RWPE1 (cell line): ENCODE measurements around the gene SLC25A24.

ENCODE experiments used
- CTCF ChIA-PET: fragments of 350-600 bp; sonication (Branson Sonifier 250); formaldehyde crosslinking; extraction: SDS; loops from one replicate; lab custom pipeline; 2021; lab: Yijun Ruan, JAX
- POLR2A ChIA-PET: fragments of 400-600 bp; formaldehyde crosslinking; extraction: SDS; loops from one replicate; lab custom pipeline; 2020; ENCODE audit warnings: antibody characterized with exemption; ENCODE audit not compliant: low non-redundant PET; lab: Yijun Ruan, JAX
- DNase-seq: peaks from one replicate; pipeline ENCODE4 v3.0.0; 2012; ENCODE audit warnings: low spot score
- H3K27ac ChIP-seq: fragments of 450-650 bp; 2 replicates; pipeline ENCODE4 v1.5.1; 2017
- TF ChIP-seq, protein P1 (sequence below): fragments of 450-650 bp; conservative IDR thresholded peaks from 2 replicates; pipeline ENCODE4 v1.5.1; 2017; ENCODE audit warnings: low read depth, mild to moderate bottlenecking

Gene SLC25A24

DNA sequence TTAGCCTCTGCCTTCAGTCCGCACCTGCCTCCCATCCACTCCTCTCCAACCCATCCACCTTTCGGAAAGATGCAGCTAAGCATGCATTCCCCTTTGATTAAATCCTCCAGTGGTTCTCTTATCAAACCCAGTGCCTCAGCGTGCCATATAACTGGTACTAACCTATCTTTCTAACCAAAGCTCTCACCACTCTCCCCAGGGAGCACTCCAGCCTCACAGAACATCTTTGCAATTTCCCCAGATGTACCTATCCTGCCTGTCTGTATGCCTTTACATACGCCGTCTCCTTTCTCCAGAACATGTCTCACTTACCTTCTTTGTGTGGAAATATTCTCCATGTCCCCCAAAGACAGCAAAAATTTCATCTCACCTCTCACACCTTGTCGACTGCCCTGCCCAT lies 80.0 kb downstream of the SLC25A24 start:
- ChIA-PET POLR2A (no interaction called here), CTCF (interaction anchor here (0.6 kb wide), 1 partner anchor 446 kb away, joined by 6 read pairs; no protein-coding TSS in a partner anchor)

DNA sequence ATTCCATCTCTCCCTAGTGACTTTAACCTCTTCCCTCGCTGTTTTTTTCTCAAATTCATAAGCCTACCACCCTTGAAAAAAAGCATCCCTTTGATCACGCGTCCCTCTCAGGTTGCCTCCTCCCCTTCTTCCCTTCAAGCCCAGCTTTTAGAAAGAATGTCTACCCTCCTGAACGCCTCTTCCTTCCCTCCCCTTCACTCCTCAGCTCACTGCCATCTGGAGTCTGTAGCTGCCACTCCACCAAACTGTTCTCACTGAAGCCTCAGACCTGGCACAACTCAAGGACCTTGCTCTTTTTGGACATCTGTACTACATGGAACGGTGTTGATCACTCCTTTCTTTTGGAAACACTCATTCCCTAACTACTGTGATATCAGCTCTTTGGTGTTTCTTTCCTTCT lies 80.6 kb downstream of the SLC25A24 start:
- H3K27ac ChIP-seq: no peak overlapping the region
- ChIA-PET POLR2A (interaction anchor here (1.0 kb wide), 1 partner anchor 81 kb away, joined by 4 read pairs; the partner anchor contains the start of gene SLC25A24), CTCF (no interaction called here)
- DNase-seq: no peak
- TF ChIP-seq, protein P1, sequence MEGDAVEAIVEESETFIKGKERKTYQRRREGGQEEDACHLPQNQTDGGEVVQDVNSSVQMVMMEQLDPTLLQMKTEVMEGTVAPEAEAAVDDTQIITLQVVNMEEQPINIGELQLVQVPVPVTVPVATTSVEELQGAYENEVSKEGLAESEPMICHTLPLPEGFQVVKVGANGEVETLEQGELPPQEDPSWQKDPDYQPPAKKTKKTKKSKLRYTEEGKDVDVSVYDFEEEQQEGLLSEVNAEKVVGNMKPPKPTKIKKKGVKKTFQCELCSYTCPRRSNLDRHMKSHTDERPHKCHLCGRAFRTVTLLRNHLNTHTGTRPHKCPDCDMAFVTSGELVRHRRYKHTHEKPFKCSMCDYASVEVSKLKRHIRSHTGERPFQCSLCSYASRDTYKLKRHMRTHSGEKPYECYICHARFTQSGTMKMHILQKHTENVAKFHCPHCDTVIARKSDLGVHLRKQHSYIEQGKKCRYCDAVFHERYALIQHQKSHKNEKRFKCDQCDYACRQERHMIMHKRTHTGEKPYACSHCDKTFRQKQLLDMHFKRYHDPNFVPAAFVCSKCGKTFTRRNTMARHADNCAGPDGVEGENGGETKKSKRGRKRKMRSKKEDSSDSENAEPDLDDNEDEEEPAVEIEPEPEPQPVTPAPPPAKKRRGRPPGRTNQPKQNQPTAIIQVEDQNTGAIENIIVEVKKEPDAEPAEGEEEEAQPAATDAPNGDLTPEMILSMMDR: no peak

More for the DNA sequence above, 80.0 kb downstream of the SLC25A24 start:
- DNase-seq: no peak
- TF ChIP-seq, protein P1: no peak
- H3K27ac ChIP-seq: no peak overlapping the region

DNA sequence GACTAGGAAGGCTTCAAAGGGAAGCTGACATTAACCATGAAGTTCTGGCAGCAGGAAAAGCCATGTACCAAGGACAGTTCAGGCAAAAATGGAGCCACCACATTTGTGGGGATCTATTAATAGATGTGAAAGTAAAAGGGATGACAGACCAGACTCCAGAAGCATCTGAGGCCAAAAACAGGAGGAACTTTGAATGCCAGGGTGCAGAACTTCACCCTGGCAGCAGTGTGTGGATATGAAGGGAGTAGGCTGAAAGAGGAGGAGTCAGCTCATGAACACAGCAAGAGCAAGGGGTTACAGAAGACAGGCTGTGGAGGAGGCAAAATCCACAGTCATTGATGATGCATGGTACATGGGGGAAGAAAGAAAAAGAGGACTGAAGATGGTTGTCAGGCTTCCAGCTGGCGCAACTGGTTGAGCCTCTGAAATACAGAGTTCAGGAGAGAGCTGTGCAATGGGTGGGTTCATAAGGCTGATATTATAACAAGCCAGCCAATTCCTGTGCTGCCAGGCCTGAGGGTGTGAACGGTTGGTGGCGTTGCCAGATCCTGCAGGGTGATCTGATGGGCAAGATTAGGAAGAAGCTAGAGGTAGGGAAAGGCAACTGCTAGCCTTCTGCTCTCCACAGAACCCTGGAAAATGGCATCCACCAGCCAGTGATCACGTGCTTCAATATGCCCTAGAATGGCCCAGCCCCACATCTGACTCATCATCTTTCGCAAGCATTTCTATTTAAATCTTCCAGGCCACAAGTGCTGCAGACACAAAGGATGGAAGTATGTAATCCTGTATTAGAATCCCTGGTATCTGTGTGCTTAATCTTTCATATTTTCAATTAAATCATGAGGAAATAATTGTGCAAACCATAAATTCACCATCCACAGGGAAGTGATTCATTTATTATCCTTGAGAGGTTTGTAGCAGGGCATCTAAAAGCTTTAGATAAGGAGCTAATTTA lies 81.9 kb downstream of the SLC25A24 start:
- POLR2A ChIA-PET: interaction anchor here (1.0 kb wide), 1 partner anchor 82 kb away, joined by 4 read pairs; the partner anchor contains the start of gene SLC25A24
- peak; percentile 83 for DNase-seq
- peak overlapping the region; percentile 69 for H3K27ac ChIP-seq
- CTCF ChIA-PET: interaction anchor here (0.6 kb wide), 1 partner anchor 1443 kb away, joined by 3 read pairs; no protein-coding TSS in a partner anchor
- TF ChIP-seq, protein P1: no peak

DNA sequence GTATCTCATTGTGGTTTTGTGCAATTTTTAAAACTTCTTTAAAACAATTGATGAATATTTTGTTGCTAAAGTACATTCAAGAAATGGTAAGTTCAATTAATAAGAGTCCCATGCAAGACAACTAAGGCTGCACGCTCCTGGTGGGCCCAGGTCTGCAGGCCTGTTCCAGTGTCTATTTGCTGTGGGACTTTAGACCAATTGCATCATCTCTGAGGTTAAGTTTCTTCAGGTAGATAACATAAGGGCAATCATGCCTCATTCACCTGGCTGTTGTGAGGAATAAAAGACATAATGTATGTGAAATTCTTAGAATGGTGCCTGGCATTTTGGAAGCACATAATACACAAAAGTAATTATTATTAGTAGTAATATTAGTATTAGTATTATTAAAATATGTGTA lies 82.9 kb downstream of the SLC25A24 start:
- DNase-seq: no peak
- POLR2A ChIA-PET: no interaction called here
- TF ChIP-seq, protein P1: no peak
- CTCF ChIA-PET: no interaction called here
- H3K27ac ChIP-seq: no peak overlapping the region

DNA sequence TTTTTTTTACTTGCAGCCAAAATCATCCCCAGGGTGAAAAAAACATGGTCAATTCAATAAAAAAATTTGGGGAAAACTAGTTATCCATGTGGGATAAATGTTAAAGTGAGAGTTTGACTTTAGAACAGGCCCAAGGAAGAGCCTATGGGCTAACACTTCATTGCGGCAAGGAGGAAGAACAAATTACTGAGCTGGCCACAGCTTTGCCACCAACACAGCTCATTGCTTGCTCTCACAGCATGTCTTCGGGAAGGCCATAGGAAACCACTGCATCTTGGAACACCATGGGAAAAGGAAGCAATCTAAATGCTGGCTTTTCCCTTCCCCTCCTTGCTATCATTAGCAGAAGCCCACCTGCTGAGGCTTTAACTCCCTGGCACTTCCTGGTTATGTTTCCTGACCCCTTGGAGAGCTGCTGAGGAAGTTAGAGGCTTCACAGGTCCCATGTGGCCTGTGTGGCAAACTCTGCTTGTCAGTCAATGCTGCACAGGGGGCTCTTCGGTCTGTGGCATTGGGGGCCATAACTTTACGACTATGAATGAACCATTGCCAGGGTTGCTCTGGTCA lies 86.0 kb downstream of the SLC25A24 start:
- no peak for DNase-seq
- H3K27ac ChIP-seq: no peak overlapping the region
- POLR2A ChIA-PET: no interaction called here
- CTCF ChIA-PET: interaction anchor here (0.6 kb wide), 1 partner anchor 1496 kb away, joined by 3 read pairs; no protein-coding TSS in a partner anchor
- TF ChIP-seq, protein P1: no peak

DNA sequence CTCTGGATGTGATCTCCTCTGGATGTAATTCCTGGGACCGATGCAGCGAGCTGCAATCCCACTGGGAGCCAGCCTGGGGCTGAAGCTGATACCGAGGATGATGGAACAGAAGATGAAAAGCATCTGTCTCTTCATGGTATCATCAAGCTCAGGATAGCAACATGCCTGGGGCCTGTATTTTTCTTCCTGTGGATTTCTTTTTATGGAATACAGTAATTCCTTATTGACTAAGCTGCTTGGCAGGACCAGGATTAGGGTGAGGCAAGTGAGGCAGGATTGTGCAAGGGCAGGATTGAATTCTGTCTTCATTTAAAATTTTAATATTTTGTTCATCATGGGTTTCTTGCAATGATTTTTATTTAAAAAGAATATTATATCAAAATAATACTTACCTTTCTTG lies 86.6 kb downstream of the SLC25A24 start:
- TF ChIP-seq, protein P1: no peak
- DNase-seq: no peak
- H3K27ac ChIP-seq: no peak overlapping the region
- POLR2A ChIA-PET: no interaction called here
- CTCF ChIA-PET: no interaction called here
